GM06990 (cell line): ENCODE results near the gene PHF12.

Experiments used
- DNase-seq: peaks from one replicate; pipeline ENCODE4 v3.0.0-alpha.2; 2011; ENCODE audit not compliant: insufficient read length; ENCODE audit errors: extremely low read depth
- H3K27me3 ChIP-seq: replicated peaks from 2 replicates; pipeline ENCODE4 v1.6.0; 2011; ENCODE audit warnings: low read length; ENCODE audit not compliant: control insufficient read depth, insufficient read depth
- H3K36me3 ChIP-seq: 2 replicates; pipeline ENCODE4 v1.5.1; 2011; ENCODE audit warnings: low read length; ENCODE audit not compliant: control insufficient read depth, insufficient read depth
- H3K4me3 ChIP-seq: replicated peaks from 2 replicates; pipeline ENCODE4 v1.5.1; 2011; ENCODE audit warnings: low read depth, mild to moderate bottlenecking, control low read depth, low read length
- CTCF ChIP-seq: IDR thresholded peaks from 2 replicates; pipeline ENCODE4 v1.5.1; 2011; ENCODE audit warnings: low read length, control low read depth, mild to moderate bottlenecking, inconsistent platforms; ENCODE audit not compliant: insufficient read depth, poor library complexity, severe bottlenecking

Gene PHF12

DNA sequence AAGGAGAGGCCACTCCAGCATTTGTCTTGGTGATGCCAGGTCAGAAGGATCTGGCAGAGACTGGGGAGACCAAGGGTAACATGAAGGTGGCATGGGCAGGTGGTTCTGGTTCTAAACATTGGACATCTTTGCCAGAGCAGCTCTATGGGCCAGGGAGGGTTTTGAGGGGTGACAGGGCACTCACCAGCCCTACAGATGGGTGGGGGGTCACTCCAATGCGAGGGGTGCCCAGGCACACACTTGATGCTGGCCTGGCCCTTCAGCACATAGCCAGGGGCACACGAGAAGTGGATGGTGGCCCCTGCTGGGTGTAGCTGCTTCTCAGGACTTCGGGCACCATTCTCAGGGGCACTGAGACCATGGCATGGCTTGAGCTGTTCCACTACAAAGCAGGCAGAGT lies 5.5 kb upstream of the PHF12 start:
- DNase-seq = no peak
- H3K36me3 ChIP-seq = no peaks in the 10 kb centered on the region; the same call in 1 of the 2 replicates
- no peaks in the 10 kb centered on the region for H3K27me3 ChIP-seq
- H3K4me3 ChIP-seq = no peak overlapping the region
- no peak for TF ChIP-seq CTCF

DNA sequence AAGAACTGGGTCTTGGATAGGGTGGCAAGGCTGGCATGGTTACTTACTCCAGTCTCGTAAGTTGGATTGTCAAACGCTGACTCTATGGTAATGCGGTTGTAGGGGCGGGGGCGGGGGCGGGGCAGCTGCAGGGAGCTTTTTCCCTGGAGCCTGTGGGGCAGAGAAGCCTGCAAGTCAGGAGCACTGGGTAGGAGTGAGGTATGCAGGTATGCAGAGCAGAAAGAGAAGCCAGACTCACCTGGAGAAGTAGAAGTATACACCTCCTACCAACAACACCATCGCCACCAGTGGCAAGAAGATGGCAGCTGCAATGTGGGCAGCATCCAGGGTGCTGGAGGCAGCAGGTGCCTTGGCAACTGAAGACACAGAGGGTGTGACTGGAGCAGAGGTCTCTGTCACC lies 4.8 kb upstream of the PHF12 start:
- Histone ChIP-seq H3K36me3 (no peaks in the 10 kb centered on the region; the same call in 1 of the 2 replicates), H3K4me3 (no peak overlapping the region), H3K27me3 (no peaks in the 10 kb centered on the region)
- DNase-seq = no peak
- TF ChIP-seq CTCF = no peak

DNA sequence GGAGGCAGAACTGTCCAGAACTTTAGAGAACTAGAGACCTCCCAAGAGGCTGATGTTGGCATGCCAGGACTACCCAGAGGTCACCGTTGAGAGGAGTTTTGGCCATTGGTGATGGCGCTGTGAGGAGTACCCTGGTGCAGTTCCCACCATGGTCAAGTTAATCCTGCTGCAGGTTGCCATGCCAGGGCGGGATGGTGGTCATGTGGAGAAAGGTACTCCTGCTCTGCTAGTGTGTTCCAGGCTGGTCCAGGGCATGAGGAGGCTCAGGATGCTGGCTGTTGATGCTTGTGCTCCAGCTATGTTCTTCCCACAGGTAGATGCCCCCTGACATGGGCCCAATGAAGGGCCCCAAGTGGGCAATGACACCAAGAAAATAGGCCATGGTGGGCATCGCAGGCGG lies 4.1 kb upstream of the PHF12 start:
- H3K4me3 ChIP-seq = no peak overlapping the region
- no peak for DNase-seq
- TF ChIP-seq CTCF = no peak
- H3K36me3 ChIP-seq = no peaks in the 10 kb centered on the region; the same call in 1 of the 2 replicates
- H3K27me3 ChIP-seq = no peaks in the 10 kb centered on the region

DNA sequence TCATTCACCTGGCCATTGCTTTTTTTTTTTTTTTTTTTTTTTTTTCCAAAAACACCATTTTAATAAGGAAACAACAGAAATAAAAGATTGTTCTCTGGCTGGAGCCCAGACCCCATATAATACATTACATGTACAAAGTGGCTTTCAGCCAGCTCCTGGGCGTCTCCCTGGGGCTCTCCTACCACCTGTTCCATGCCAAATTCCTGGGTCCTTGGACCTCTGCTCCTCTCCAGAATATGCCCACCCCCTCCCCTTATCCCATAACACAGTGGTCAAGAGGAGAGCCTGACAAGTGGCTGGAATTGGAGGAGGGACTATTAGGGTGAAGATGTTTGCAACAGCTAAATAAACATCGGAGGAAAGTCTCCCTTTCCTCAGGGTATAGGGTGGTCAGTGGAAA lies 3.6 kb upstream of the PHF12 start:
- no peak overlapping the region for H3K4me3 ChIP-seq
- H3K27me3 ChIP-seq = no peaks in the 10 kb centered on the region
- no peaks in the 10 kb centered on the region; the same call in 1 of the 2 replicates for H3K36me3 ChIP-seq
- no peak for DNase-seq
- TF ChIP-seq CTCF = no peak

- peak; percentile 29 for DNase-seq
- peak; percentile 85 for TF ChIP-seq CTCF
- no peaks in the 10 kb centered on the region for H3K27me3 ChIP-seq
- no peaks in the 10 kb centered on the region; the same call in 1 of the 2 replicates for H3K36me3 ChIP-seq
- no peak overlapping the region for H3K4me3 ChIP-seq
Measured at GRCh38 chr17:28953444-28954118, 2.3 kb upstream of the PHF12 start.
